GM18520 (cell line): ENCODE results near the gene FOXN3.

Experiments used
- ATAC-seq: cut with Tn5 transposase; IDR thresholded peaks from one replicate; pipeline ENCODE4 v1.9.1; 2021; ENCODE audit not compliant: unreplicated experiment

FOXN3 gene

DNA sequence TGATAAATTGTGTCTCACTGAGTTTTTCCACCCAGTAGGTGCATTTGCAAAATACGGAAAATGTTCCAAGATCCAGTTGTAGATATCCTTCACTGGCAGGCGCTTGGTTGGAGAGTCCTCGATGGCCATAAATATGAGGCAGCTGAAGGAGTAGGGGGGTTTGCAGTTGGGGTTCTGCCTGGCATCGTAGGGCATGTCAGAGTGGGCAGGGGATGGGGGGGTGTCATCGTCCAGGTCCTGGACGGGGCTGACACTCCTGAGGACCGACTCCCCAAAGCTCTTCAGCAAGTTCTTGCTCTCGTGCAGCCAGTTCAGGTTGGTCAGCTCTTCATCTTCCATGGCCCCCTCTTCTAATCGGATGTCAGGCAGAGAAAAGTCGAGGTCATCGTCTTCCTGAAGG lies 5.1 kb downstream of the FOXN3 start:
- no peak for ATAC-seq

DNA sequence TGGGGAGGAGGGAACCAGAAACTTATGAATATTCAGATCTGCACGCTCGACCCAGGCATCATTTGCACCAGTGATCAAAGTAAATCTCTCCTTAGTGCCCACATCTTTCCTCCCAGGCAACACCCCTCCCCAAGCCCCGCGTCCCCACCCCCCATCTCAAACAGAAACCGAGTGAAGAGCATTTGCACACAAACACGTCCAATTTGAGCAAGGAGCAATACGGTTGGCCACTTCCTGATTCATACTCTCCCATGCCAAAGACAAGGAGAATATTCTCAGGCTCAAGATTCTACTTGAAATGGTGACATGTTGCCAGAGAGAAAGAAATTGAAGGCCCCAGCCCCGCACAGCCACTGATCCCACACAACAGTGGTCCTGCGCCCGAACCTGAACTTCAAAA lies 7.1 kb downstream of the FOXN3 start:
- ATAC-seq, result no peak

DNA sequence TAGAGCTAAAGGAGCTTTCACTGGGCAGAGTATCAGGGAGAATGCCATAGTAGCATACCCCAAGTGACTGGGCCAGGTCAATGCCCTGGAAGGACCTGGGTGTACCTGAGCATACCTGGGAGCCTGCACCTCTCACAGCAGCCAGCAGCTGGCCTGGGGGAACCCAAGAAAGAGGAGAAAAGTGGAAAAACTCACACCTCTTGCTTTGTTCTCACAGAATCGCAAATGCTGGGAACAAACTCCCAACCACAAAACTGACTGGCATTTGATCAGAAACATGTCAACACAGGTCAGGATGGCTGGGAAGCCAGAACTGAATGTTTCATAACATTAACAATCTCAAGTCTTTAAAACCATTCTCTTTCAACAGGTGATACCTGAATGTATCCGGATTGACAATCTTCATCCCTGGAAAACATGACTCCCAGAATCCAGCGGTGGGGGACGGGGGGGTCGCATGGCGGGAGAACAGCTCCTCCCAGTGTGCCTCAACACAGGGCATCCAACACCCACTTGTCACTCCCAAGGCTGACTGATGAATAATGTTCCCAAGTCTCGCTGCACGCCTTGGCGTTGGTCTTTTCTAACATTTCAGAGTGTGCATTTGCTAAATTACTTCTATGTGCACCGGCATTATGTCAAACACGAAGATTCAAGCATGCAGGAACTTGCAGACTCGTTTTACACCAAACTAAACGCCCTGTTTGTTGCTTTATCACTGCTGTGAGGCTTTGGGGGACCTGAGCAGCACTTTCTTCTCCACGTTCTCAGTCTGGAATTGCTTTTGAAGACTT lies 7.9 kb downstream of the FOXN3 start:
- ATAC-seq, result no peak

DNA sequence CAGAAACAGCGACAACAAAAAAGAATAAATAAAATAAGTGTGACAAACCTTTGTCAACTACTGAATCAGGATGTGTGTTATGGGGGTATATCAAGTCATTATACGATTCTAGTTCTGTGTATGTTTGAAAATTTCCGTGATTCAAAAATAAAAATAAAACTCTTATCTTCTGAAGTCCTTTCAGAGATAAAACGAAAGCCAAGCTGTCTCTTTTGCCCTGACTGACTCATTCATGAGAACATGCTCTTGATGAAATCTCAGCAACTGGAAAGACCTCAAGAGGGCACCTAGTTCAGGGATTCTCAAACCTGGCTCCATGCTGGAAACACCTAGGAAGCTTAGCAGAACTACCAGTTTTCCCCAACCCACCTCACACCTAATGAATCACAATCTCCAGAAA lies 9.2 kb downstream of the FOXN3 start:
- ATAC-seq, result no peak

DNA sequence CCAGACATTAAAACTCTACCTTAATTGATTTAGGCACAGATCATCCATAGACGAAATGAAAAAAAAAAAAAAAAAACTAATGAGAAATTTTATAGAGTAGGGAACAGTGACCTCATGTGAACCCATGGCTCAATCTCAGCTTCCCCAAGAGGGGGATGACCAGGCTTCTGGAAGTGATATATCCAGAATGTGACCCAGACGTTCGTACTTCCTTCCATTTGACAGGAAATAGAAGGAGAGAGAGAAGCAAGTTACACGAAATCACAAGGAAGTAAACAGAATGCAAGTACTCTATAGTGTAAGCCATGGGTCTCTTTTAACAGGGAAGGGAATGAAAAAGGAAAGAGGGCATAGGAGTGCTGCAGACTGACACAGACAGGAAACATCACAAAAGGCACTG lies 10.1 kb downstream of the FOXN3 start:
- no peak for ATAC-seq

DNA sequence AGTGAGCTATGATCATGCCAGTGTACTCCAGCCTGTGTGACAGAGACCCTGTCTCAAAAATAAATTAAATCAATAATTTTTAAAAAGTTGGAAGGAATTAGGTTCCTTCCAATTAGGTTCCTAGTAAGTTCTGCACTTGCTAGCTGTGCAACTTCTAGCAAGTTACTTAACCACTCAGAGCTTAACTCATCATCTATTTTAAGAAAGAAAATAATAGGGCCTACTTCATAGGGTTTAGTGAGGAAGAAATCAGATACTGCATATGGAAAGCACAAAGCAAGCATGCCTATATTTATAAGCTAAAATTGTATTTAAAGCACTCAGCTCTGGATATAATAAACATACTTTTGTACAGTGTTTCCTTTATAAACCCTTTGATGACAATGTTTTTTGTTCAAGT lies 10.7 kb downstream of the FOXN3 start:
- no peak for ATAC-seq

DNA sequence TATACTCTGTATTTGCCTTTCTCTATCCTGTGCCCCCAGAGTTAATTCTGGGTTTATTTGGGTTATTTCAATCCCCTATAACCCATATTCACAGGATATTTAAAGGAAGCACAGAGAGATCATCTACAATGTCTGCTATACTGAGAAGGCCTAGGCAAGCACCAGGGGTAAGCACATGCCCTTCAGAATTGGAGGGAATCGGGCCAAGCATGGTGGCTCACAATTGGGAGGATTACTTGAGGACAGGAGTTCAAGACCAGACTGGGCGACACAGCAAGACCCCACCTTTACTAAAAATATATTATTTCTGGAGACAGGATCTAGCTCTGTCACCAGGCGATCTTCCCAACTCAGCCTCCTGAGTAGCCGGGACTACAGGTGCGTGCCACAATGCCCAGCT lies 11.3 kb downstream of the FOXN3 start:
- ATAC-seq, result no peak

DNA sequence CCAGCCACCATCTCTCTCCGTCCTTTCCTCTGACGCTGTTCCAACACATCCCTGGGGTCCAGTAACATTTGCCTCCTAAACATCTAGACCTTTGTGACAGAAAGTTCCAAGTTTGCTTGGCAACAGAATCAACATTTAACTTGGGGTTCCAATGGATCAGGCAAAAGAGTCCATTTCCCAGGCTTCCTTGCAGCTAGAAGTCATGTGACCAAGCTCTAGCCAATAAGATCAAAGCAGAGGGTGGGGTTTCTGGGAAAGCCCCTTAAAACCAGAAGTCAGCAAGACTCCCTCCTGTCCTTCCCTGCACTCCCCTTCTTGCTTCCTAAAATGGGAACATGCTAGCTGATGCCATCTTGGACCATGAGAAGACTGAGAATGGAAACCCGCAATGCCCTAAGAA lies 14.7 kb downstream of the FOXN3 start:
- no peak for ATAC-seq

DNA sequence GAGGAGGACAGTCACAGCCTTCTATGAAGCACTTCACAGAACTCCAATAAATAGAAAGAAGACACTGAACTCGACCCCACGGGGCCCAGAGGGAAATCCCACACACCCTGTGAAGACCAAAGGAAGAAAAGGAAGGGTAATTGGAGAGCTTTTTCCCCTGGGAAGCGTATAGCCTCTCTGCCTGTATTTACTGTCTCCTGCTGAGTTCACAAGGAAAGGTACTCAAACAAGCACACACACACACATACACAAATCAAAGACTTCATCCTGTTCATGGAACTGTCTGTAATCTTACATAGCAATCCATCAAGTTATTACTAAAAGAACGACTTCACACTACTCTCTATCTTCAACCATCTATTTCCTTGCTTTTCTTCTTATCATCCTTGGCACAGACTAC lies 15.3 kb downstream of the FOXN3 start:
- ATAC-seq, result no peak

DNA sequence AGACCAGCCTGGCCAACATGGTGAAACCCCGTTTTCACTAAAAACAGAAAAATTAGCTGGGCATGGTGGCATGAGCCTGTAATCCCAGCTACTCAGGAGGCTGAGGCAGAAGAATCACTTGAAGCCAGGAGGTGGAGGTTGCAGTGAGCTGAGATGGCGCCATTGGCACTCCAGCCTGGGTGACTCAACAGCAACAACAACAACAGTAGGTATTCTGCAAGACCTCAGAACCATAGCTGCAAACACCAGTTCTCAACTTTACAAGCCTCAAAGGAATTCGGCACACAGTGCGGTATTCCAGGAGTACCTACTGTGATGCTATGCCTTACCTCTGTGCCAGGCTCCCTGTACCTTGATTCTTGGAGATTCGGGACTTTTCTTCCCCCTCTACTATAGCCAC lies 15.8 kb downstream of the FOXN3 start:
- no peak for ATAC-seq

DNA sequence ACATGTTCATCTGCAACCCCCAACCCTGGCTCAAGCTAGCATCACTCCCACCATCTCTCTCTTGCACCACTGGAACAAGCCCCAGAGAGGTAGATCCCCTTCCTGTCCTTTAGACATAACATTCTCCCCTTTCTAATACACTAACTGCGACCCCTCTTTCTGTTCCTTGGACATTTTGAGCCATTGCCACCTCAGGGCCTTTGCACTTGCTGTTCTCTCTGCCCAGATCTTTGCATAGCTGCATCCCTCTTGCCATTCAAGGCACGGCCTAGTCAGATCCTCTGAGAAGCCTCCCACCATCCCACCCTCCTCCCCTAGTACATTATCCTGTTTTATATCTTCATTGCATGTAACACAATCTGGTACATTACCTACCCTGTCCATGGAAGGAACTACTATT lies 16.5 kb downstream of the FOXN3 start:
- ATAC-seq, result no peak

DNA sequence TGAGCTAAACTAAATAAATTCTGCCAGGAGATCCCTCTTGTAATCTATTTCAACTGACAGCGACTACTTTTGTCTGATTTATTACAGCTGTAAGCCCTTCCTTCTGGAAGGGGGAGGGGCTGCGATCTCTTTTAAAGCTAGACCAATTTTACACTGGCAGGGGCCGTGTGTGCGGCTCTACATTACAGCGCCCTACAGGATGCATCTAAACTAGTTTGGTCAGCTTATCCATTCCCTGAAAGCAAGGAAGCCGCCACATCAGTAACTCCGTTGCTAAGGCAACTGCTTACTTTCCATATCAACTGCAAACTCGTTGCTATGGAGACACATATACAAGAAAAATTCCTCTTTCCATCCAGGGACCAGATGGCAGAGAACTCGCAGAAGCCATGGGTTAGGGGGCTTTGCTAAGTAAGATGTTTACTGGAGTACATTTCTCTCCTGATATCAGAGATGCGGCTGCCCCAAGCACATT lies 17.4 kb downstream of the FOXN3 start:
- ATAC-seq, result no peak

DNA sequence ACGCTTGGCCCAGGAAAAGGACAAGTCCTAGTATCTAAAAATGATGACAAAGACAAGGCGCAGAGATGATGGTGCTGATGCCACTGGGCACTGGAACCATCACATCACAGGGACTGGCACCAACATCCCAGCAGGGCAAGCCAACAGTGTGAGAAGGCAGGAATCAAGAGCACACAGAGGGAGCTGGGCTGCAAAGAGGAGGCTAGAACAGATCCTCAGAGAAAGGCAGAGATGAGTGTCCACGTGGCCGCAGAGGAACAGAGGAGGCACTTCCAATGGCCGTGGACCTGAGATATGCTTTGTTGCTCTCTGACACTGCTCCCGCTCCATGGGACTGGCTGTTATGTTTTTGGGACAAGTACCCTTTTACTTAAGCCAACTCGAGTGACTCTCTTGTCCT lies 17.9 kb downstream of the FOXN3 start:
- no peak for ATAC-seq

DNA sequence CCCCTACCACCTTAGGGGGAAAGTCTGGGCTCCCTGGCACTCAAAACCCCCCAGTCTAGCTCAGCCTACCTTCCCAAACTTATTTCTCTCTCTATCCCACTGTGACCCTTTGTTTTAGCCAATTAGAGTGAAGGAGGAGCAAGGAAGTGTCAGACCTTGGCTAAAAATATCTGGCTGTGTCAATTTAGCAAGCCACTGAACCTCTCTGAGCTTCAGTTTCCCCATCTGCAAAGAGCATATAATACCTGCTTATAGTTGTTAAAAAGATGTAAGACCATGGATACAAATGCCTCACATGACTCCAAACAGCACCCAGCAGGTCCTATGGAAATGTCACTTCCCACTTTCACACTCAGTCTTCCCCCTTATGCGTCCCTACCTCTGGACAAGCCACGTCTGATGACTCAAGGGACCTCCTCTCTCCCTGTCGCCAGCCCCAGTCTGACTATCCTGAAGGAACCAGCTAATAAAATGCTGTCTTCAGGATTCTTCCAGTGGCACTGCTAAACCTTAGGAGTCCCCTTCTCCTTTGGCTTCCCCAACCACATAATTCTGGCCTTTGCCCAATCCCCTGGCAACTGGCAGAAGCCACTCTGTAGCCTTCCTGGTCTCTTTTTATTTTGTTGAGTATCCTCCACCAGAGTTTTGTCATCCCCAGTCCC lies 19.3 kb downstream of the FOXN3 start:
- no peak for ATAC-seq

DNA sequence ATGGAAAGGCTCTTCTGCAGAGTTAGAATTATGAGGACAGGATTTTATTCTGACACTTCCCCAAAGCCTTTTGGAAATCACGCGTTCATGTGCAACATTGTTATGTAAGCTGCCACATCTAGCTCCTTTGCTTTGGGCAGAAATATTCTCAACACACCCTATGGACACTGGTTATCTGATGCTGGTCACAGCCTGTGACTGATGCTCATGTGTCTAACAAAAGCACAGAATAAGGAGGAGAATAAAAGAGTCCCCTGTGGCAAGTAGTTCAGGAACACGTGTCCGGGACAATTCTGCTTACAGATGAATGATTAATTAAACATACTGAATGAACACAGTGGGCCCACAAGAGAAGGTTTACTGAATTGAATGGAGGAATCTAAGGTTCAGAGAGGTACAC lies 22.1 kb downstream of the FOXN3 start:
- no peak for ATAC-seq

DNA sequence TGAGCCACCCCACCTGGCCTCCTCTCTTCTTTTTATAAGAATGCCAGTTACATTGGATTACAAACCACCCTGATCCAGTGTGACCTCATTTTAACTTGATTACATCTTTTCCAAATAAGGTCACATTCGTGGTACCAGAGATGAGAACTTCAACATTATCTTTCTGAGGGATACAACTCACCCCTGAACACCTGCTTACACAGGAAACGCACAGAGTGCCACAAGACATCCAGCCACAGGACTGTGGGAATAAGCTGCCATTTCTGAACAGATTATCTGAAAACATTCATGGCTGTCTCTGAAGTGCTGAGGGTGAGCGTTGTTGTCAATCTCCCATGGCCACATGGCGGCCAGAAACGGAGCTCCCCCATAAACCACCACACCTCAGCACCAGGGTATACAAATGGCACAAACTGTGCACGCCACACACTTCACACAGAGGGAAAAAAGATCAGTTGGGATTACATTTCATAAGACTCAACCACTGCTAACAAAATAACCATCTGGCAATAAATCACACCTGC lies 23.7 kb downstream of the FOXN3 start:
- ATAC-seq, result no peak

DNA sequence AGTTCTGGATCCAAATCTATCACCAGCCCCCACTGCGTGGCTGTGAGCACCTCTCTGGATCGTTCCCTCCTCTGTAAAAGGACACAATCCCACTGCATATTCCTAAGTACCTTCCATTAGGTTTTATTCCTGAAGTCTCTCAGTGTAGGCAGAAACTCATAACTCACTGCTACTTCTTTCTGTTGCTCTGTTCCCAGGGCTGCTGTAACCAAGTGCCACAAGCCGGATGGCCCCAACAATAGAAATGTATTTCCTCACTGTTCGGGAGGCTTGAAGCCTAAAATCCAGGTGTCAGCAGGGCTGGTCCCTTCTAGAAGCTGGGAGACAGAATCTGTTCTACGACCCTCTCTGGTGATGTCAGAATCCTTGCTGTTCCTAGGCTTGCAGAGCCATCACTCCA lies 24.9 kb downstream of the FOXN3 start:
- ATAC-seq, result no peak

DNA sequence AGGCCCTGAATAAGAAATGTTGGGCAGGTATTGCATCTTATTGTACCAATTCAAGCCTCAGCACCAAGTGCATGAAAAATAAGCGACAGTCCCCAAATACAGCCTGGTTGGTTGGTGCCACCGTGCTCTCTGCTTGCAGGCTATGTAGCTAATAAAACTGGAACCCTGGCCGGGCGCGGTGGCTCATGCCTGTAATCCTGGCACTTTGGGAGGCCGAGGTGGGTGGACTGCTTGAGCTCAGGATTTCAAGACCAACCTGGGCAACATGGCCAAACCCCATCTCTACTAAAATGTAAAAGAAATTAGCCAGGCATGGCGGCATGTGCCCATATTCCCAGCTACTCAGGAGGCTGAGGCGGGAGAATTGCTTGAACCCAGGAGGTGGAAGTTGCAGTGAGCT lies 25.5 kb downstream of the FOXN3 start:
- no peak for ATAC-seq

DNA sequence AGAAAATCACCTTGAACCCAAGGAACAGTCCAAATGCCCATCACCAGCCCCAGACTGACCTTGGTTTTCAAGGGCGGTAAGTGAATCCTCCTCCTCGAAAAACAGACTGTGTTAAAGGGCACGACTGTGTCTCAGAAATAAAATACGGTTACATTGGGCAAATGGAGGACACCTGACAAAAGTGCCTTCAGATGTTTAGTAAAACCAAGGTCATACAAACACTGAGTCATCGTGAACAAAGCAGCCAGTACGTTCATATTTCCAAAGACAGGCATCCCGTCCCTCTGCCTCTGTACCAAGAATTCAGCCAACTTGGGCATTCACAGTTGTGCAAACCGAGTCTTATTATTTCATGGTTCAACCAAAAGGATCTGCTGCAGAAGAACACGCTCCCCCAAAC lies 25.9 kb downstream of the FOXN3 start:
- no peak for ATAC-seq

DNA sequence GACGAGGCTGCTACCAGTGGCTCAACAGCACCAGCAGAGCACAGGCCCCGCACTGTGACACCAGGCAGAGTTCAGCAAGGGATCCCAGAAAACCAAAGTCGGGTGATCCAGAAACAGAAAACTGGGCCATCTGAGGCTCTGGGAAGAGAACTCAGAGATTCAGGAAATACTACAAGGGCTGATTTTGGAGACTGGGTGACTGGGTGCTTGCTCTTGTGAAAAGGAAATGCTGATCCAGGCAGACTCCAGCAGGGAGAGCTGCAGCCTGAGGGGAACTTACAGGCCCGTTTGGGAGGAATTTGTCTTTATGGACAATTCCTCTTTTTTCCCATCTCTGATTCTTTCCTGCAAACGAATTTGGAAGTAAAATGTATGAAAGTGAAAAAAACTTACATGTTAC lies 28.2 kb downstream of the FOXN3 start:
- ATAC-seq, result no peak

DNA sequence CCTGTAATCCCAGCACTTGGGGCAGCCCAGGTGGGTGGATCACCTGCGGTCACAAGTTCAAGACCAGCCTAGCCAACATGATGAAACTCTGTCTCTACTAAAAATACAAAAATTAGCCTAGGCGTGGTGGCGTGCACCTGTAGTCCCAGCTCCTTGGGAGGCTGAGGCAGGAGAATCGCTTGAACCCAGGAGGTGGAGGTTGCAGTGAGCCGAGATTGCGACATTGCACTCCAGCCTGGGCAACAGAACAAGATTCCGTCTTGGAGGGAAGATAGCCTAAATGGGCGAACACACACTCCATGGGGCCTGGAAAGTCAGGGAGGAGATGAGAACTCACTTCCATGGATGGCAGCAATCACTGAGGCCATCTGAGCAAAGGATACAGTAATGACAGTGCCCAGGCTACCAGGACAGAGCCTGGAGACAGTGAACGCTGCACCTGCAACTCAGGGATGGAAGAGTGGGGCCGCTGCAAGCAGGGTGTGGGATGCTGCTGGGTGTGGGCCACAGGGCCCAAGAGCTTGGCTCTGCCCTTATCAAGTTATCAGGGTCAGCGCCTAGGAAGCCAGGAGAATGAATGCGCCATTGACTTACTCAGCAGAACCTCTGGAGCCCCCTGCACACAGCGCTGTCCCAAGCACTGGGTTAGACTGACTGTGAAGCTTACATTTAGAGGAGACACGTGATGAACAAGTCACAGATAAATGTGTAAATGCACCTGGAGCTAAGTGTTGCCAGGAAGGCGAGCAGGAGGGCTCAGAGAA lies 28.9 kb downstream of the FOXN3 start:
- ATAC-seq, result no peak
